Measurements from ENCODE around the gene CD163.

DNA sequence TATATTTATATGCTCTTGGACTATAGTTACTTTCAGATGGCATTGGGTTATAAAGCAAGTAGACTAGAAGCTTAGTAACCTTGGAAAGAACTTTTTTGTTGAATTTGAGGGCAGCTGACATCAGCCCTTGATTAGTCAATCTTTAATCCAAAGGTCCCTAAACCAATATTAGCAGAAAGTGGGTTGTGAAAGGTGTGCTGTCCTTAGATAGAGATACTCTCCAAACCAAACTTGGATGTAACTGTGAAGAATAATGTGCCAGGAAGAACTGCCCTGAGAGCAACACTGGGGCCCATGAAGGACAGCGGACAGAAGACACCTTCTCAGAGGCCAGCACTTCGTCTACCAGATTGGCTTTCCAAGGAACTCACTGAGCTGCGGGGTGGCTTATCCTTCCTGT is 10.6 kb downstream of the CD163 start:
- TF ChIP-seq, protein P1, sequence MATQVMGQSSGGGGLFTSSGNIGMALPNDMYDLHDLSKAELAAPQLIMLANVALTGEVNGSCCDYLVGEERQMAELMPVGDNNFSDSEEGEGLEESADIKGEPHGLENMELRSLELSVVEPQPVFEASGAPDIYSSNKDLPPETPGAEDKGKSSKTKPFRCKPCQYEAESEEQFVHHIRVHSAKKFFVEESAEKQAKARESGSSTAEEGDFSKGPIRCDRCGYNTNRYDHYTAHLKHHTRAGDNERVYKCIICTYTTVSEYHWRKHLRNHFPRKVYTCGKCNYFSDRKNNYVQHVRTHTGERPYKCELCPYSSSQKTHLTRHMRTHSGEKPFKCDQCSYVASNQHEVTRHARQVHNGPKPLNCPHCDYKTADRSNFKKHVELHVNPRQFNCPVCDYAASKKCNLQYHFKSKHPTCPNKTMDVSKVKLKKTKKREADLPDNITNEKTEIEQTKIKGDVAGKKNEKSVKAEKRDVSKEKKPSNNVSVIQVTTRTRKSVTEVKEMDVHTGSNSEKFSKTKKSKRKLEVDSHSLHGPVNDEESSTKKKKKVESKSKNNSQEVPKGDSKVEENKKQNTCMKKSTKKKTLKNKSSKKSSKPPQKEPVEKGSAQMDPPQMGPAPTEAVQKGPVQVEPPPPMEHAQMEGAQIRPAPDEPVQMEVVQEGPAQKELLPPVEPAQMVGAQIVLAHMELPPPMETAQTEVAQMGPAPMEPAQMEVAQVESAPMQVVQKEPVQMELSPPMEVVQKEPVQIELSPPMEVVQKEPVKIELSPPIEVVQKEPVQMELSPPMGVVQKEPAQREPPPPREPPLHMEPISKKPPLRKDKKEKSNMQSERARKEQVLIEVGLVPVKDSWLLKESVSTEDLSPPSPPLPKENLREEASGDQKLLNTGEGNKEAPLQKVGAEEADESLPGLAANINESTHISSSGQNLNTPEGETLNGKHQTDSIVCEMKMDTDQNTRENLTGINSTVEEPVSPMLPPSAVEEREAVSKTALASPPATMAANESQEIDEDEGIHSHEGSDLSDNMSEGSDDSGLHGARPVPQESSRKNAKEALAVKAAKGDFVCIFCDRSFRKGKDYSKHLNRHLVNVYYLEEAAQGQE (IDR thresholded peaks at IDR 0.05; ENCODE audit: low read depth, low read length), result no peak
- TF ChIP-seq TAF1 (IDR thresholded peaks at IDR 0.05; ENCODE audit: borderline replicate concordance, low read depth, low read length) (no peak), RFX5 (IDR thresholded peaks at IDR 0.05; ENCODE audit: low read length) (no peak), POLR2AphosphoS5 (IDR thresholded peaks at IDR 0.05; ENCODE audit: low read depth, low read length) (no peak), YY1 (IDR thresholded peaks at IDR 0.05; ENCODE audit: low read depth) (no peak), TCF12 (IDR thresholded peaks at IDR 0.05) (no peak), RAD21 (IDR thresholded peaks at IDR 0.05; ENCODE audit: low read length) (no peak), ELF1 (IDR thresholded peaks at IDR 0.05) (no peak)
- TF ChIP-seq, protein P2, sequence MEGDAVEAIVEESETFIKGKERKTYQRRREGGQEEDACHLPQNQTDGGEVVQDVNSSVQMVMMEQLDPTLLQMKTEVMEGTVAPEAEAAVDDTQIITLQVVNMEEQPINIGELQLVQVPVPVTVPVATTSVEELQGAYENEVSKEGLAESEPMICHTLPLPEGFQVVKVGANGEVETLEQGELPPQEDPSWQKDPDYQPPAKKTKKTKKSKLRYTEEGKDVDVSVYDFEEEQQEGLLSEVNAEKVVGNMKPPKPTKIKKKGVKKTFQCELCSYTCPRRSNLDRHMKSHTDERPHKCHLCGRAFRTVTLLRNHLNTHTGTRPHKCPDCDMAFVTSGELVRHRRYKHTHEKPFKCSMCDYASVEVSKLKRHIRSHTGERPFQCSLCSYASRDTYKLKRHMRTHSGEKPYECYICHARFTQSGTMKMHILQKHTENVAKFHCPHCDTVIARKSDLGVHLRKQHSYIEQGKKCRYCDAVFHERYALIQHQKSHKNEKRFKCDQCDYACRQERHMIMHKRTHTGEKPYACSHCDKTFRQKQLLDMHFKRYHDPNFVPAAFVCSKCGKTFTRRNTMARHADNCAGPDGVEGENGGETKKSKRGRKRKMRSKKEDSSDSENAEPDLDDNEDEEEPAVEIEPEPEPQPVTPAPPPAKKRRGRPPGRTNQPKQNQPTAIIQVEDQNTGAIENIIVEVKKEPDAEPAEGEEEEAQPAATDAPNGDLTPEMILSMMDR (IDR thresholded peaks at IDR 0.05), result no peak

Measured in SK-N-SH (cell line).